ENCODE measurements around the gene ATP5ME. TPM values are rescaled to one million over a fixed set of nuclear protein-coding genes. Genes with fewer than 3 reads are reported as not detected.
"Not testable (repeated sequence)": the region's sequence is repeated elsewhere in the genome, so short reads cannot be mapped to it uniquely, and the experiment has no call there.

The ATP5ME gene
- total RNA-seq, 2 donors from 2014 or later: 187 to 224 TPM

GRCh38 chr4:642366-642765 lies 31.7 kb downstream of the ATP5ME start:
- H3K36me3 Mint-ChIP-seq; H3K27ac Mint-ChIP-seq; DNase-seq (ENCODE audit: low spot score); H3K9me3 Mint-ChIP-seq; H3K4me3 Mint-ChIP-seq; H3K4me1 Mint-ChIP-seq (ENCODE audit: low read depth in 2 of 2); ATAC-seq: not testable (repeated sequence)
- H3K27me3 Mint-ChIP-seq: peaks cover 15 to 21% of the 10 kb centered on the region in 2 donors

- H3K4me3 Mint-ChIP-seq: no peak overlapping the region
- ATAC-seq: no peak
- no peak for DNase-seq (ENCODE audit: low spot score)
Observed at GRCh38 chr4:637536-638280, 36.4 kb downstream of the ATP5ME start.

GRCh38 chr4:636628-637159 lies 37.4 kb downstream of the ATP5ME start:
- Mint-ChIP-seq H3K9me3 (no peaks in the 10 kb centered on the region), H3K27ac (no peak overlapping the region), H3K27me3 (peaks cover 0 to 5% of the 10 kb centered on the region in 2 donors), H3K4me3 (no peak overlapping the region), H3K36me3 (no peaks in the 10 kb centered on the region), H3K4me1 (ENCODE audit: low read depth in 2 of 2) (no peaks in the 10 kb centered on the region)
- no peak for DNase-seq (ENCODE audit: low spot score)
- no peak for ATAC-seq

More at GRCh38 chr4:637536-638280, 36.4 kb downstream of the ATP5ME start:
- Mint-ChIP-seq H3K27me3 (peaks cover 0 to 5% of the 10 kb centered on the region in 2 donors), H3K36me3 (no peaks in the 10 kb centered on the region), H3K9me3 (no peaks in the 10 kb centered on the region), H3K4me1 (ENCODE audit: low read depth in 2 of 2) (no peaks in the 10 kb centered on the region), H3K27ac (no peak overlapping the region)

DNA sequence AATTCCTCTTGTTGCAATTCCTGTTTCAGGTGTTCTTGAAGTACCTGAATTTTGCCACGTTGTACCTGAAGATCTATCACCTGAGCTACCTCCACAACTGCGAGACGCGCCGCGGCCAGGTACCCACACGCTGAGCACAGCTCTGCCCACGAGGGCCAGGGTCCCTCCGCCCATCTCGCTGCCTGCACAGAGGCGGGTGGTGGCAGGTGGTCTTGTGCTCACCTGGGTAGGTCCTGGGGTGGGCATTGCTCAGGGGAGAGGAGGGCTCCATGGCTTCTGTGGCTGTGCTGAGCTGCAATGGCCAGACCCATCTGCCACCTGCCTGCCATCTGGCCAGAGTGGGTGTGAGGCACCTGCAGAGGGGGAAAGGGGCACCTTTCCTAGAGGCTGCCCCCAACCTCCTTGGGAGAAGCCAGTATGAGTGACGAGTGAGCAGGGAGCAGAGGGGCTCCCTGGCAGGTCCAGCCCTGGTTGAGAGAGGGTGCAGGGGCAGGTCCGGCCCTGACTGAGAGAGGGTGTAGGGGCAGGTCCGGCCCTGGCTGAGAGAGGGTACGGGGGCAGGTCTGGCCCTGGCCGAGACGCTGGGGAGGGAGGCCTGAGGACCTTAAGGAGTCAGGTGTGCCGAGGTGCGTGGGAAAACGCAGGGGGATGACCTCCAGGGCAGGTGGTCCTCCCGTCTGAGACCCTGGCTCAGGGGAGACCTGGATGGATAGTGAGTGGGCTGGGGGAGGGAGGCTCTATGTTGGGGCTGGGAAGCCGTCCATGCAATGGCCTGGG lies 38.0 kb downstream of the ATP5ME start:
- ATAC-seq (peak; percentile 26 to 39), DNase-seq (ENCODE audit: low spot score) (no peak)
- Mint-ChIP-seq H3K9me3 (peaks cover 3% of the 10 kb centered on the region), H3K36me3 (no peaks in the 10 kb centered on the region), H3K4me3 (no peak overlapping the region), H3K27me3 (peaks cover 0 to 5% of the 10 kb centered on the region in 2 donors), H3K27ac (no peak overlapping the region), H3K4me1 (ENCODE audit: low read depth in 2 of 2) (no peaks in the 10 kb centered on the region)

- DNase-seq (ENCODE audit: low spot score); H3K36me3 Mint-ChIP-seq; ATAC-seq; H3K27me3 Mint-ChIP-seq; H3K4me3 Mint-ChIP-seq; H3K9me3 Mint-ChIP-seq; H3K4me1 Mint-ChIP-seq (ENCODE audit: low read depth in 2 of 2); H3K27ac Mint-ChIP-seq: not testable (repeated sequence)
Observed at GRCh38 chr4:635066-635835, 38.8 kb downstream of the ATP5ME start.

DNA sequence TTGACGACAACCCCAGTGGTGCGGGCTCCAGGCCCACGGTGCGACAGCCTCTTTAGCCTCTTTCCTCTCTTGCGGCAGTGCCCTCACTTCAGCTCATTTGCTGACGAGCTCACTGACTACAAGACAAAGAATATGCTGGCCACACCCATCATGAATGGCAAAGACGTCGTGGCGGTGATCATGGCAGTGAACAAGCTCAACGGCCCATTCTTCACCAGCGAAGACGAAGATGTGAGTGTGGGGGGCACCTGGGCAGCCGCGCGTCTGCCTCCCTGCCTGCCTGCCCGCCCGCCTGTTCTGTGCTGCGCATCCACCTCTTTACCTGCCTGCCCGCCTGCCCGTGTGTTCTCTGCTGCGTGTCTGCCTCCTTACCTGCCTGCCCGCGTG lies 39.5 kb downstream of the ATP5ME start:
- peaks cover 0 to 5% of the 10 kb centered on the region in 2 donors for H3K27me3 Mint-ChIP-seq
- no peak overlapping the region for H3K27ac Mint-ChIP-seq
- H3K4me1 Mint-ChIP-seq (ENCODE audit: low read depth in 2 of 2): no peaks in the 10 kb centered on the region
- peaks cover 3% of the 10 kb centered on the region for H3K9me3 Mint-ChIP-seq
- no peak overlapping the region for H3K4me3 Mint-ChIP-seq
- H3K36me3 Mint-ChIP-seq: no peaks in the 10 kb centered on the region
- no peak for ATAC-seq
- no peak for DNase-seq (ENCODE audit: low spot score)

- H3K4me1 Mint-ChIP-seq (ENCODE audit: low read depth in 2 of 2): no peaks in the 10 kb centered on the region
- no peak overlapping the region for H3K27ac Mint-ChIP-seq
- no peak overlapping the region for H3K4me3 Mint-ChIP-seq
- ATAC-seq (peak in 1 of 2 donors; percentile 28), DNase-seq (ENCODE audit: low spot score) (no peak)
- peaks cover 3% of the 10 kb centered on the region for H3K9me3 Mint-ChIP-seq
- peaks cover 0 to 5% of the 10 kb centered on the region in 2 donors for H3K27me3 Mint-ChIP-seq
- no peaks in the 10 kb centered on the region for H3K36me3 Mint-ChIP-seq
Observed at GRCh38 chr4:633976-634598, 40.0 kb downstream of the ATP5ME start.

GRCh38 chr4:633406-633805 lies 40.7 kb downstream of the ATP5ME start:
- DNase-seq (ENCODE audit: low spot score): no peak
- H3K27ac Mint-ChIP-seq: no peak overlapping the region
- no peak overlapping the region for H3K4me3 Mint-ChIP-seq
- H3K36me3 Mint-ChIP-seq: no peaks in the 10 kb centered on the region
- H3K27me3 Mint-ChIP-seq: peaks cover 0 to 5% of the 10 kb centered on the region in 2 donors
- peaks cover 3% of the 10 kb centered on the region for H3K9me3 Mint-ChIP-seq
- ATAC-seq: no peak
- H3K4me1 Mint-ChIP-seq (ENCODE audit: low read depth in 2 of 2): no peaks in the 10 kb centered on the region

GRCh38 chr4:632926-633325 lies 41.1 kb downstream of the ATP5ME start:
- H3K36me3 Mint-ChIP-seq: no peaks in the 10 kb centered on the region
- H3K4me3 Mint-ChIP-seq: no peak overlapping the region
- no peaks in the 10 kb centered on the region for H3K4me1 Mint-ChIP-seq (ENCODE audit: low read depth in 2 of 2)
- H3K27ac Mint-ChIP-seq: no peak overlapping the region
- ATAC-seq: no peak
- H3K27me3 Mint-ChIP-seq: peaks cover 0 to 3% of the 10 kb centered on the region in 2 donors
- peaks cover 3% of the 10 kb centered on the region for H3K9me3 Mint-ChIP-seq
- DNase-seq (ENCODE audit: low spot score): no peak

DNA sequence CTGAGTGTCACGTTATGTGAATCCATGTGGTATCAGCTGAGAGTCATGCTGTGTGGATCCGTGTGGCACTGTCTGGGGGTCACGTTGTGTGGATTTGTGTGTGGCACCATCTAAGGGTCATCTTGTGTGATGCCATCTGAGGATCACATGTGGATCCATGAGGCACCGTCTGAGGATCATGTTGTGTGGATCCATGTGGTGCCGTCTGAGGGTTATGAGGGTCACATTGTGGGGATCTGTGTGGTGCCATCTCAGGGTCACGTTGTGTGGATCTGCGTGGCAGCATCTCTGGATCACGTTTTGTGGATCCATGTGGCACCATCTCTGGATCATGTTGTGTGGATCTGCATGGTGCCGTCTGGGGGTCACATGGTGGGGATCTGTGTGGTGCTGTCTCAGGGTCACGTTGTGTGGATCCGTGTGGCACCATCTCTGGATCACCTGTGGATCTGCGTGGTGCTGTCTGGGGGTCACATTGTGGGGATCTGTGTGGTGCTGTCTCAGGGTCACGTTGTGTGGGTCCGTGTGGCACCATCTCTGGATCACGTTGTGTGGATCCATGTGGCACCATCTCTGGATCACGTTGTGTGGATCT lies 41.8 kb downstream of the ATP5ME start:
- ATAC-seq: no peak
- Mint-ChIP-seq H3K36me3 (no peaks in the 10 kb centered on the region), H3K27ac (no peak overlapping the region)

DNA sequence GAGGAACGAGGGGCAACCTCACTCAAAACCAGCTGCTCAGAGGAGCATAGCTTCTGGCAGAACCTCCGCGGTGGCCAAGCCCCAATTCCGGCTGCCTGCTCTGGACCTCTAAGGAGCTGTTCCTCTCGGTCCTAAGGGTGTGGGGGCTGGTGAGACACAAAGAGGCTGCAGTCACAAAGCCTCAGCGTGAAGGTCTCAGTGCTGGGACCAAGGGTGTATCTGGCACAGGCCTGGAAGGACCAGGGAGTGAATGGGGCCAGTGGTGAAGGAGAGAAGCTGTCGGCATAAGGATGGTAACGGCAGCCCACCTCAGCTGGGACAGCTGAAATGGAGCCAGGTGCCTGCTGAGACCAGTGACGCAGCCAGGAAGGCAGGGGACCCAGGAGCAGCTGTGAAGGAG lies 43.4 kb downstream of the ATP5ME start:
- H3K27ac Mint-ChIP-seq: no peak overlapping the region
- no peak overlapping the region for H3K4me3 Mint-ChIP-seq
- no peaks in the 10 kb centered on the region for H3K36me3 Mint-ChIP-seq
- DNase-seq (ENCODE audit: low spot score): no peak
- H3K27me3 Mint-ChIP-seq: peaks cover 0 to 2% of the 10 kb centered on the region in 2 donors
- no peaks in the 10 kb centered on the region for H3K4me1 Mint-ChIP-seq (ENCODE audit: low read depth in 2 of 2)
- H3K9me3 Mint-ChIP-seq: peaks cover 3% of the 10 kb centered on the region
- no peak for ATAC-seq

More for the DNA sequence above, 41.8 kb downstream of the ATP5ME start:
- Mint-ChIP-seq H3K4me3 (no peak overlapping the region), H3K27me3 (peaks cover 0 to 2% of the 10 kb centered on the region in 2 donors), H3K9me3 (peaks cover 3% of the 10 kb centered on the region), H3K4me1 (ENCODE audit: low read depth in 2 of 2) (no peaks in the 10 kb centered on the region)
- no peak for DNase-seq (ENCODE audit: low spot score)

- ATAC-seq (no peak), DNase-seq (ENCODE audit: low spot score) (no peak)
- no peaks in the 10 kb centered on the region for H3K36me3 Mint-ChIP-seq
- H3K9me3 Mint-ChIP-seq: peaks cover 3% of the 10 kb centered on the region
- no peak overlapping the region for H3K27ac Mint-ChIP-seq
- H3K4me1 Mint-ChIP-seq (ENCODE audit: low read depth in 2 of 2): no peaks in the 10 kb centered on the region
- no peaks in the 10 kb centered on the region for H3K27me3 Mint-ChIP-seq
- H3K4me3 Mint-ChIP-seq: no peak overlapping the region
Observed at GRCh38 chr4:629915-630641, 44.0 kb downstream of the ATP5ME start.

GRCh38 chr4:629636-629914 lies 44.5 kb downstream of the ATP5ME start:
- Mint-ChIP-seq H3K36me3 (no peaks in the 10 kb centered on the region), H3K27ac (no peak overlapping the region), H3K4me3 (no peak overlapping the region), H3K4me1 (ENCODE audit: low read depth in 2 of 2) (no peaks in the 10 kb centered on the region), H3K9me3 (peaks cover 3% of the 10 kb centered on the region), H3K27me3 (no peaks in the 10 kb centered on the region)
- ATAC-seq (no peak), DNase-seq (ENCODE audit: low spot score) (no peak)

Measured in natural killer cell treated with Interleukin-12 subunit alpha and Interleukin-12 subunit beta and Interleukin-15 and Interleukin-18, amount 100 ng/mL, for 72 hours (primary cell).